ENCODE measurements around the gene CD163.
"Not testable (repeated sequence)": the region's sequence is repeated elsewhere in the genome, so short reads cannot be mapped to it uniquely, and the experiment has no call there.

Gene CD163

GRCh38 chr12:7448099-7448498 is 55.5 kb downstream of the CD163 start:
- no peak for DNase-seq

- DNase-seq, result no peak
These were observed 59.0 kb downstream of the CD163 start for GRCh38 chr12:7444537-7444936.

GRCh38 chr12:7444076-7444475 is 59.5 kb downstream of the CD163 start, which contains the start of gene CD163L1:
Gene CD163L1, minus strand, starts transcription at chr12:7444153. Its CDS starts 26 bp downstream, at chr12:7444127.
- DNase-seq, result no peak

GRCh38 chr12:7441216-7441615 is 62.4 kb downstream of the CD163 start:
- DNase-seq, result no peak

- no peak for DNase-seq
These were observed 63.7 kb downstream of the CD163 start for GRCh38 chr12:7439579-7440505.

GRCh38 chr12:7438291-7438995 is 65.1 kb downstream of the CD163 start:
- not testable (repeated sequence) for DNase-seq

GRCh38 chr12:7437494-7437893 is 66.1 kb downstream of the CD163 start:
- DNase-seq, result not testable (repeated sequence)

- no peak for DNase-seq
These were observed 68.9 kb downstream of the CD163 start for GRCh38 chr12:7434670-7435069.

- DNase-seq, result no peak
These were observed 70.2 kb downstream of the CD163 start for GRCh38 chr12:7433276-7433822.

- no peak for DNase-seq
These were observed 71.4 kb downstream of the CD163 start for GRCh38 chr12:7431993-7432685.

All from amniotic stem cell (primary cell).